Measurements from ENCODE around the gene C14orf132. TPM values are rescaled to one million over a fixed set of nuclear protein-coding genes. Genes with fewer than 3 reads are reported as not detected.

Gene C14orf132
- total RNA-seq, 4 donors from 2014 or later = 2.4 to 9.5 (median 4.3) TPM

DNA sequence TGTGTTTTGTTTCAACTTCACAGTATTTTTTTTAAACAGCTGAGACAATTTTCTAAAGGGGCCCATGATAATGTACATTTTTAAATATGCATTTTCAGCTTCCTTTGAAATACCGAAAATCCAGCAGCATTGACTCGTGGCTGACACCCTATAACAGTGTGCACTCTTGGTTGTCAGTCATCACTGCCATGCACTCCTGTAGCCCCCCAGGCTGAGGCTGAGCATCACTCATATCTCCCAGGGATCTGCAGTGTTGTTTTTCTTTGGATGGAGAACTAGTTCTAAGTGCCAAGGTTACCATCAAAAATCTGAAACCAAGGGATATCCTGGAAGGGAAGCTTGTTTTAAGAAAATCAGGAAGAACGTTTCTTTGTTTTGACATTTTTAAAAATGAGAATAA, 81.2 kb downstream of the C14orf132 start:
- no peak for TF ChIP-seq CTCF (IDR thresholded peaks at IDR 0.05; ENCODE audit: low read depth)

- TF ChIP-seq CTCF (IDR thresholded peaks at IDR 0.05; ENCODE audit: low read depth) = no peak
Observed at GRCh38 chr14:96120941-96121340, 81.8 kb downstream of the C14orf132 start.

GRCh38 chr14:96121660-96122395, 82.7 kb downstream of the C14orf132 start:
- no peak for TF ChIP-seq CTCF (IDR thresholded peaks at IDR 0.05; ENCODE audit: low read depth)

DNA sequence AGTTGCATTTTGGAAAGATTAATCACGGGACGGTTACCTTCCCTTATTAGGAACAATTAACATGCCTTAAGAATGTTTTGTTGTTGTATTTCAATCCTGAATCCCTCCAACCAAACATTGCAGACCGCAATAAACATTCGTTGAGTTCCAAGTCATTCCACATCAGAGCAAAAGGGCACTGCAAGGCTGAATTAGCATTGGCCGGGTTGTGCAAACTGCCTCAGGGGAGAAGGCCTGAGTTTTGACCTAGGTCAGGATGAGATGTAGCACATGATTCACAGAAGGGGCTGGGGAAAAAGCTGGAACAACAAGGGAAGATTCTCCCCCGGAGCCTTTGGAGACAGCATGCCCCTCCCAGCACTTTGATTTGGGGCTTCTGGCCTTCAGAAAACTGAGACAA, 83.3 kb downstream of the C14orf132 start:
- TF ChIP-seq CTCF (IDR thresholded peaks at IDR 0.05; ENCODE audit: low read depth) = no peak

DNA sequence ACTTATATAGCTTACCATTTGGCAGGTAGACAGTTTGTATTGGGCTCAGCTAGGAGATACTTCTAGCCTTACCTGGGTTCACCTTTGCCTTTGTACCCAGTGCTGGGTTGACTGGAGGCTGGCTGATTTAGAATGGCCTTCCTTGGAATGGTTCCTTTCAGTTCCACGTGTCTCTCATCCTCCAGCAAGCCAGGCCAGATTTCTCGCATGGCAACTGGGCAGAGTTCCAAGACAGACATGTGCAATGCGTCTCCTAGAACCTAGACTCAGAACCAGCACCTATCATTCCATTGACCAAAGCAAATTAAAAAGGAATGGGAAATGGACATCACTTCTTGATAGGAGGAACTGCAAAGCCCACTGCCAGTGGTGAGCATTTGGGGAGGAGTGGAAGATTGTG, 86.4 kb downstream of the C14orf132 start:
- no peak for TF ChIP-seq CTCF (IDR thresholded peaks at IDR 0.05; ENCODE audit: low read depth)

GRCh38 chr14:96126339-96126782, 87.2 kb downstream of the C14orf132 start:
- TF ChIP-seq CTCF (IDR thresholded peaks at IDR 0.05; ENCODE audit: low read depth) = no peak

DNA sequence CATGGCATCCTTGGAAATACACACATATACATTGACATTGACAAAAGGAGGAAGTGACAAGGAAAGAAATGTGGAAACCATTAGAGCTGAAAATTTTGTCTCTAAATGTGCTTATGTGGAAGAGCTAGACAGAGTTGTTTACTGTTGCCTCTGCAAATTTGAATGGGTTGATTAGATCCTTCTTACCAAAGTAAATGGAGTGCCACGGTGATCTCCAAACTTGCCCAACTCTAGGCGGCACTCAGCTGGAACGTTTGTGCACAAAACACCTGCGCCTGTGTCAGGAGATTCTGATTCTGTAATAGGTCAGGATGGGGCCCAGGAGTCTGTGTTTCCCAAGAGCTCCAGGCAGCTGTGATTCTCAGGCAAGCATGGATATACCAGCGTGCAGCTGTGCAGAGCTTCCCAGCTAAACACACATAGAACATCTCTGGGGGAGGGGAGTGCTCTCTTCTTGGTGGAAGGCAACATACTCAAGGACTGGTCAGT, 87.7 kb downstream of the C14orf132 start:
- no peak for TF ChIP-seq CTCF (IDR thresholded peaks at IDR 0.05; ENCODE audit: low read depth)

Data from subcutaneous adipose tissue (tissue), 4 donors.